Activated CD8-positive, alpha-beta memory T cell treated with anti-CD3 and anti-CD28 coated beads, Interleukin-2, amount 50 U/mL, for 1 hour (primary cell): ENCODE measurements around the gene JUND.

ENCODE experiments used
- DNase-seq: peaks from one replicate; pipeline ENCODE4 v3.0.0-alpha.2; 2020; ENCODE audit errors: extremely low read depth

The JUND gene

DNA sequence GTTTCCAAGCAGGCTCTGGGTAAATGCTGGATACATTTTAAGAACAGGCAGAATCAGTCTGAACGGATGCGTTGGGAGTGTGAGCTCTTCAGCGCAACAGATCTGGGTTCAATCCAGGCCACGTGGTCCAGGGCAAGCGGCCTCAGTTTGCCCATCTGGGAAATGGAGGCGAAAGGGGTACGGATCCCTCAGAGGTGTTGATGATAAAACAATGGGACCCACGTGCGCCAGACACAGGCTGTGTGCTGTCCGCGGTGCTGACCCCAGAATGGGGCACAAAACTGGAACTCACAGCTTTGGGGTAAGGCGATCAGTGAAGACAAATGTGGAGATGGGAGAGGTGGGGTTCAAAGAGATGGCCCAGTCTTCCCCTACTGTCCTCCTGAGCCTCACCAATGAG is 42.1 kb downstream of the JUND start:
- DNase-seq, result no peak

DNA sequence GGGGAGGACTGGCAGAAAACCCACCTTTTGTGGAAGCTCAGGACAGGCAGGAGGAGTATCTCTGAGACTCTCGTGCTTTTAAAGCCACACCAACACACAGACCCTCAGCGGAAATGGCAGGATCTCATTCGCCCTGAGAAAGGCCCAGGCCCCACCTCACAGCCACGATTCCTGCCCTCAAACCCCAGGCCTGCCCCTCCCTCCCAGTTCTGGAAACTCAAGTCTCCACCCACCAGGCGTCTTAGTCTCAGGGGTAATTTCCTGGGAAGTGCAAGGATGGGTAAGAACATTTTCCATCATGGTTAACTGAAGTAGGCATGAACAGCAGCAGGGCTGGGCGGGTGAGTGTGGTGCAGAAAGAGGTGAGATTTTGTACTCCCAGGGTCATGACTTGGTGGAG is 47.2 kb downstream of the JUND start:
- DNase-seq, result no peak

DNA sequence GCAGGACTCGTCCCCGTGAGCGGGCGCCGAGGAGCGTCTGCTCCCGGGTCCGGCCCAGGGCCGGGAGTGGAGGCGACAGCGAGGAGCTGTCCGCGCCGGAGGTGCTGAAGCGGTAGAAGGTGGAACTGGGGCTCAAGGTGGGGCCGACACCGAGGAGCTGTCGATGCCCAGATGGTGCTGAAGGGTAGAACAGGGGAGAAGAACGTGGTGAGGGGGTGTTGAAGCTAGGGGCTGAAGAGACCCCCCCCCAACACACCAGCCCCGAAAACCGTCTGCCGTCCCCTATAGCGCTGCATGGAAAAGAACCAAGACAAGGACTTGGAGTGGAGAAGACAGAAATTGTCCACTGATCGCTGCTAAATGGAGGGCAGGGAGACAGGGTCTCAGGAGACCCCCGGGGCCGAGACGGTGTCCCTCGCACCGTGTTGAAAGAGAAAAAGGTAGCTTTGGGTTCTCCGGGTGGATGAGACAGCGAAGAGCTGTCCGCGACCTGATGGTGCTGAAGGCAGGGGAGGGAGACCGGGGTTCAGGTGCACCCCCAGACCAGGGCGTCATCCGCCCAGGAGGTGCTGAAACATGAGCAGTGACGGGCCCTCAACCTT is 48.1 kb downstream of the JUND start:
- no peak for DNase-seq

DNA sequence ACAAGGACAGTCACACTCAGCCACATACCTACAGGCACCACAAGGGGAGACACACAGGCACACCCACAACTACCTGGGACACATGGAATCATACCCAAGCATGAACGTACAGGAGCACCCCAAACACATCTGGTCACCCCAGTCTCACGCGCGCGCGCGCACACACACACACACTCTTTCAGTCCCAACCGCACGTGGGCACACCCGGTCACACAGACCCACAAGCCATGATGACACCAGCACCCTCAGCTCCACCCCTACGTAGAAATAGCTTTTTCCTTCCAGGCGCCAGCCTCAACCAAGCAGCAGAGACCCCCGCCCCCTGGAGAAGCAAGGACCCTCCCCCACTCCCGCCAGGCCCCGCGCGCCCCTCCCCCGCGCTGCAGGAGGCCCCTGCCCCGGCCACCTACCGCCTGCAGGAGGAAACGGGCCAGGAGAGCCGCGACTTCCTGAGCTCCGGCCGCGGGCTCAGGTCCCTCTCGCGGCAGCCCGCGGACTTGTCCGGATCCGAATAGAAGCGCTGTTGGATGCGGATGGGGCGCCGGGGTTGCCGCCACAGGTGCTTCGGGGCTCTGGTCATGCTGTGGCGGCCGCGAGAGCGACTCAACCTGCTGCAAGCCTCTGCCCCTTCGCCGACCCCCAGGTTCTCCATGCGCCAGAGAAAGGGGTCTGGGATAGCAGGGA is 48.7 kb downstream of the JUND start:
- no peak for DNase-seq

DNA sequence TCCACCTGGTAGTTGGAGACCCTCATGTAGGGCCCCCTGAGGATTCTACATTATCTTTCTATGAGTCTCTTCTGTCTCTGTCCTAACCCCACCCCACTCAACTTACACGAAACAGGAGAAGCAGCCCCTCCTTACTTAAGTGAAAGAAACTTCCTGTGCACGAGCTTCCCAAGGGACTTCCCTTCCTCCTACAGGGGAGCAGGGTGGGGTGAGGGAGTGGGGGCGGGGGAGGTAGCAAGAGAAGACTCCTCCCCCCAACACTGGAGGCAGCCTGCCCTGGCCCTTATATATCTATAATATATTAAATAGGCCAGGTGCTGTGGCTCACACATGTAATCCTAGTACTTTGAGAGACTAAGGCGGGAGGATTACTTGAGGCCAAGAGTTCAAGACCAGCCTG is 49.6 kb downstream of the JUND start:
- DNase-seq, result no peak

DNA sequence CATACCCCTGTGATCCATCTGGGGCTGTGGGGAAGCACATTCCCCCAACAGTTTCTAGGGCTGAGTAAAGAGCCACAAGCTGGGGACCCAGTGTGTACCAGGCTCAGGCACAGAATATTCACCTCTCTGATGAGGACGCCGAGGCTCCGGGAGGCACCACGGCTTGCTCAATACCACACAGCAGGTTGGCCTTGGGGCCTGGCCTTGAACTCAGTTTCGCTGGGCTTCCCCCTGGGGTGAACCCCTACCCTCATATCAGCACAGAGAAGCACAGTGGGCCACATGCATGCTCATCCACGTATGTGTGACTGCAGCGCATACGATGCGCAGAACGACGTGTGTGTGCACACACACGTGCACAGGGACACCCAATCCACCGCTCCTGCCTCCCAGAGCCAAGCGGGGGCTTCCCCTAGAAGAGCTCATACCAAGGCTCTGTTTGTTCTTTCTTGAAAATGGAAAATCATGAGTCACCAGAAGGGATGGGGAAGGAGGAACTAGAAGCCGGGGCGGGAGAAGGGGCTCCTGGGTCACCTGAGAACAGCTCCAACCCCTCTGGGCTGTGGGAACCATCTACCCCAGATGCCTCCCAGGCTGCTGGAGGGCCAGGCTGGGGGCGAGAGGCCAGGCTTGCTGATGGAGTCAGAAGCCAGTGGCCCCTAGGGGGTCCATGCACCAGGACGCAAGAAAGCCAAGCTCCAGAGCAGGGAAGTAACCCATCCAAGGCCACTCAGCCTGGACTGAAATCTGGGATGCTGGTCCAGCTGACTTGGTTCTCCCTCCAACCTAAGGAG is 50.3 kb downstream of the JUND start:
- no peak for DNase-seq

DNA sequence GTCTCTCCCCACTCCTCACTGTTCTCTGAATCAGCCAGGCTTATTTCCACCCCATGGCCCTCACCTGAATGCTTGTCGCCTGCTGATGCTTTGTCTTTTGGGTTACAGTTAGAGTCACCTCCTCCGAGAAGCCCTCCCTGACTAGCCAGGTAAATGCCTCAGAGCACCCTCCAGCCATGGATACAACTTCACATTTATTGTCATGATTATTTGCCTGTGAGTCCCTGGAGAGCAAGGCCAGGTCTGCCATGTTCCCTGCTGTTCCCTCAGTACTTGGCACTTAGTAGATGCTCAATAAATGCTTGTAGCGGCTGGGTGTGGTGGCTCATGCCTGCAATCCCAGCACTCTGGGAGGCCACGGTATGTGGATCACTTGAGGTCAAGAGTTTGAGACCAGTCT is 51.5 kb downstream of the JUND start:
- DNase-seq, result no peak
